Activated T-cell treated with anti-CD3 and anti-CD28 coated beads for 4 hours (primary cell): ENCODE measurements around the gene OGFOD2.

Experiments
- DNase-seq: peaks from one replicate; pipeline ENCODE4 v3.0.0-alpha.2; 2020

The OGFOD2 gene

DNA sequence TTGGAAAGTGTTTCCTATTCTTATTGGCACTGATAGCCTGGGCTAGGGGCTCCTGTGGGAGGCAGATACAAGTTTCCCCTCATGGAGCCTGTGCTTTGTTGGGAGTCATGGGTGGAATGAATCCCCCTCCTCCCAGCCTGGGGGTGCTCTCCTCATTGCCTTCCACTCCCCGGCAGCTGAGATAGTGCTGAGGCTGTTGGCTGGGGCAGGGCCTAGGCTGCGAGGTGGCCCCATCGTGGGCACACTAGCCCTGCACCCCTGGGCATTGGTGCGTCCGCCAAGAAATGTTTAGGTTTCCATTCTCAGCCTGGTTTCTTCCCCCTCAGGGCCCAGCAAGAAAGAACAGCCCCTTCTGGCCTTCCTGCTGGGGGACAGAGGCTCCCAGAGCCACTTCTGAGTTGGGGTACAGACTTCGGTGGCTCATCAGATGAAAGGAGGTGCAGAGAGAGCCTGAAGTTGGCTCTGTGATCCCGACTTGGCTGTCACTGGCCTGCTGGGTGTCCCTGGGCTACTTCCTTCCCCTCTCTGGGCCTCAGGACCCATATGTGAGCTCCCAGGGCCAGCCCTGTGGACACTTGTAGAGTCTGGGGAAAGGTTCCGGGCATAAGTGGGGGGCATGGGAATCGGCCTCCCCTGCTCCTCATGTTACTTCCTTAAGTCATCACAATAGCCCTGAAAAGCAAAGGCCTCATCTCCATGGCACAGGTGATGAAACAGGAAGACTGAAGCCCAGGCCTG, 2.8 kb downstream of the OGFOD2 start:
- no peak for DNase-seq

DNA sequence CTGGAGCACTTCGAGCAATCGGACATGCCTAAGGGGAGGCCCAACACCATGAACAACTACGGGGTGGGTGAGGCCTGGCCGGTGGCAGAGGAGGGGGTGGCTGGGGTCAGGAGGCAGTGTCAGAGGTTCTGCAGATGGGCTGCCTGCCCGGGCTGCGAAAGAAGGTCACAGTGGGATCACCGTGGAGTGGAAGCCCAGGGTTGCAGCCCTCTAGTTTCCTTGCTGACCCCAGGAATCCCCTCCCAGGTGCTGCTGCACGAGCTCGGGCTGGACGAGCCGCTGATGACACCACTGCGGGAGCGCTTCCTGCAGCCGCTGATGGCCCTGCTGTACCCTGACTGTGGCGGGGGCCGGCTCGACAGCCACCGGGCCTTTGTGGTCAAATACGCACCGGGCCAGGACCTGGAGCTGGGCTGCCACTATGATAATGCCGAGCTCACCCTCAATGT, 3.5 kb downstream of the OGFOD2 start:
- no peak for DNase-seq

- DNase-seq, result no peak
These were observed 4.2 kb downstream of the OGFOD2 start for GRCh38 chr12:122979001-122979907.

DNA sequence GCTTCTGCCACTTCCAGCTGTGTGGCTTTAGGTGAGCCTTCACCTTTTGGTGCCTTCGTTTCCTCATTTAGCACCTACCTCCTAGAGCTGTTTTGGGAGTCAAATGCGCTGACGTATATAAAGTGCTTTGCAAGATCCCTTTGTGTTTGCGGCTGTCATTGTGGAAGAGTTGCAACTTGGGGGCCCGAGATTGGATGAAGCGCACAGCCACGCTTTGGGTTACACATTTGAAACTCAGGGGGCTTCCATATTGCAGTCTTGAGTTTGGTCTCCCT, 4.8 kb downstream of the OGFOD2 start:
- DNase-seq, result no peak

DNA sequence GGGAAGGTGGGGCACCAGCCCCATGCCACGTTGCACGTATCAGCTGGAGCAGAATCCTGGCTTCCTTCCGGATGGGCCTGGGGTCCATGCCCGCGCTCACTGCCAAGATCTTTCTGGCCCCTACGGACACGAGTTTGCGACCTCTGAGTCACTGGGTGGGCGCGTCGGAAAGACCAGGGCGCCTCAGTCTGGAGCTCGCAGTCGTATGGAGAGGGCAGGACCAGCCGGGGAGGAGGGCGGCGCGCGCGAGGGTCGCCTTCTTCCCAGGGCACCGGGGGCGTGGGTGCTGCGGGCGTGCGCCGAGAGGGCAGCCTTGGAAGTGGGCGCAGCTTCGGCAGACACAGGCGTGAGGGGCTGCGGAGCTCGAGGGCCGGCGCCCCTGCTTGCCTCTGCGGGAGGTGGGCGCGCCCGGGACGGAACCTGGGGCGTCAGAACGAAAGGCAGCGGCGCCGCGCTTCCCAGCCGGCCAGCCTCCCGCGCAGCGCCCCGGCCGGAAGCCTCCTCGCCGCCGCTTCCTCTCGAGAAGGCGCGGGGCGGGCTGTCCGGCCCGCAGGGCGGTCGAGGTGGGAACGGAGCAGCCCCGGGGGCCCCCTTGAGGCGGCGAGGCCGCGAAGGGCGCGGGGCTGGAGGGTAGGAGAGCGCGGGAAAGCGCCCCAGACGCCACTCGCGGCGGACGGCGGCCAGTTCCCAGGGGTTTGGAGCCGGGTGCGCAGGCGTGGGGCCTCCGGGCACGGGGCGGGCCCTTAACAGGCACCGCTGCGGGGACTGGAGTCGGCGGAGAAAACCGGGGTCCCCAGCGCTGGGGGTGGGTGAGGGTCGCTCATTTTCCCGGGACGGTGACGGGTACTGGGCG, 5.4 kb downstream of the OGFOD2 start, which contains the start of gene ARL6IP4:
ARL6IP4 (plus strand) TSS at position 499 of the 853 bp plus-strand sequence. CDS start 459 bp downstream, outside the sequence.
- peak; percentile 40 for DNase-seq

- no peak for DNase-seq
These were observed 6.0 kb downstream of the OGFOD2 start for GRCh38 chr12:122981036-122981471.

GRCh38 chr12:122981587-122982476, 6.8 kb downstream of the OGFOD2 start:
- no peak for DNase-seq

GRCh38 chr12:122982477-122982815, 7.4 kb downstream of the OGFOD2 start:
- DNase-seq, result no peak

DNA sequence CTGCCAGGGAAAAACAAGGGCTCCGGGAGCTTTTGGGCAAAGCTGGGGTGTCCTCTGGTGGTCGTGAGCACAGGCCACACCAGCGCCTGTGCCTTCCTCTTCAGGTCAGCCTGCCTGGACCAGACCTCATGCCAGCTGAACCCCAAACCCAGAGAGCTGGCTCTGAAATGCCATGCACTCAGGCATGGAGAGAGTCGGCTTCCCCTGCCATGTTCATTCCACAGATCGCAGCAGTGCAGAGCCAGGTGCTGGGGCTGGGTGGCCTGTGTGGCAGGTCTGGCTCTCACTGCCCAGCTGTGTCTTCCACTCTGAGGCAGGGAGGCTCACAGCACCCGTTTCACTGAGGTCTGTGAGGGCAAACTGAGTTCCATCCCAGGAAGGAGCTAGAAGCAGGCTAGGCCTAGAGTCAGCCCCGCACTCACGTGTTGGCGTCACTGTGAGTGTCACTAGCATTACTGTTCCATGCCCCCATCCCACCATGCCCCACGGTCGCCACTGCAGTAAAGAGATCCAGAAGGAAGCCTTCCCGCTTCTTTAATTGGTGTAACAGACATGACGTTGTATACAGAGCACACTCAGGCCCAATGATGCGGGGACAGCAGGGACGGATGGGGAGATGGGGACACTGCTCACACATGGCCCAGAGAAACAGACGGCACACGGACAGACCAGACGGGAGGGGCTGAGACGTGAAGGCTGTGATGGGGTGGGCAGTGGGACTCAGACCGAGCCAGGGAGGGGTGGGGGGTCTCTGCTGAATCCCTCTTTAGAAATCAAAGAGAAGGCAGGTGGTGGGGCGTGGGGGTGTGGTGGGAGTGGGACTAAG, 8.1 kb downstream of the OGFOD2 start:
- DNase-seq, result no peak

- DNase-seq, result no peak
These were observed 8.9 kb downstream of the OGFOD2 start for GRCh38 chr12:122983789-122984515.

DNA sequence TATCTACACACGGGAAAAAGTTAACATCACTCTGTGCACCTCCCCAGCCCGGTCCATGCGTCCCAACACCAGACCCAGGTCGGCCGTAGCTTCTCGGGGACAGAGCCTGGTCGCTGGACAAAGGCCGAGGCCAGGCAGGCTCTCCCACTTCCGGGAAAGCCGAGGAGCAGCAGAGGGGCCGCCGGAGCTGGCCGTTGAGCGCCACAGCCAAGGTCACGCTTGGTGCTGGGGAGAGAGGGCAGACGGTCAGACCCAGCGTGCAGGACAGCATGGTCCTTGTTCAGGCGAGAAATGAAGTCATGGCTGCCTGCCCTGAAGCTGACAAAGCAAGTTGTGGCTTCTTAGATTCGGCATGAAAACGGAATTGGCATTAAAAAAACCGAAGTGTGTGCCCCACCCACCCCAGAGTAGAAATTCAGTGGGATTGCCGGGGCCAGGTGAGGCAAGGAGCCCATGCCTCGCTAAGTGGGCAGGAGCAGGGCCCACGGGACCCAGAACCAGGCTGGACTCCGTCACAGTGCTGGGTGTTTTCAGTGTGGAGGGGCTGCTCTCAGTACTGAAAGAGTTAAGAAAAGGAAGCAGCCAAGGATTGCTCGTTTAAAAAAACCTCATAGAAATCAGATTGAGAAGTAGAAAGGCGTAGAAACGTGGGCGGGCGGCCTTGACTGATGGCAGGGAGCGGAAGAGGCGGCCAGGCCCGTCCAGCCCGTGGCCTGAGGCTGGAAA, 9.7 kb downstream of the OGFOD2 start:
- no peak for DNase-seq

DNA sequence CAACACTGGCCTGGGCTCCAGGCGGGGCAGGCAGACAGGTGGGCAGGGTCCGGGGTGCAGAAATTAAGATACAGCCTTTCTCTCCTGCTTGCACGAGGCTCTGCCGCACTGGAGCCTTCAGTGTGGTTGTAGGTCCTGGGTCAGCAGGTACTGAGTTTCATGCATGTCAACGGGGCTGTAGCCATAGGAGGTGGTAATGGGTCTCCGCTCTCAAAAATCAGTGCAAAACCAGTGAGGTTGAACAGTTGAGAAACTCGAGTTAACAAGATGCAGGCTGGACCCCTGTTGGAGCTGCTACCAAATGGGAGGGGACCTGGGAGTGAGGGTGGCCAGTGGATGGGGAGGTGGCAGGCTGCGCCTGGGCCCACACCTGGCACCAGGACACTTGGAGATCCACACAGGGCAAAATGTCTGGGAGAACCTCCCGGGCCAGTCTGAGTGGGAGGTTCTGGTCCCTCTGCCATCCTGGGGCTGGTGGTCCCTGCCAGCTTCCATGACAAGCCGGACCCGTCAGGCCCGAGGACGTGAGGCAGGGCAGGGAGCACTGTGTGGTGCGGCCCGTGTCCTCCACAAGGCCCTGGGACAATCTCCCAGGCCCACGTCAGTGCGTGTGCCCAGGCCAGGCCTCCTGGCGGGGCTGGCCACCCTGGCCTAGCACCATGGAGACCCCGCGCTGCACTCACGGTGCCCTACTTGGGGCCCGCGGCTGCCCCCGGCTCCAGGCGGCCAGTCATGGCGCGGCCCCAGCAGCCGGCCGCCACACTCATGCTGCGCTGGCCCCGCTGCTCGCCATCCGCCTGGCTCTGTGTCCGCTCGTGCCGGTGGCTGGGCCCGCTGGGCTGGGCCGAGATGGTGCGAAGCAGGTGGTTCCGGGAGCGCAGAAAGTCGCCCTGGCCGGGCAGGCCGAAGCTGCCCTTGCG, 10.6 kb downstream of the OGFOD2 start:
- DNase-seq, result no peak

DNA sequence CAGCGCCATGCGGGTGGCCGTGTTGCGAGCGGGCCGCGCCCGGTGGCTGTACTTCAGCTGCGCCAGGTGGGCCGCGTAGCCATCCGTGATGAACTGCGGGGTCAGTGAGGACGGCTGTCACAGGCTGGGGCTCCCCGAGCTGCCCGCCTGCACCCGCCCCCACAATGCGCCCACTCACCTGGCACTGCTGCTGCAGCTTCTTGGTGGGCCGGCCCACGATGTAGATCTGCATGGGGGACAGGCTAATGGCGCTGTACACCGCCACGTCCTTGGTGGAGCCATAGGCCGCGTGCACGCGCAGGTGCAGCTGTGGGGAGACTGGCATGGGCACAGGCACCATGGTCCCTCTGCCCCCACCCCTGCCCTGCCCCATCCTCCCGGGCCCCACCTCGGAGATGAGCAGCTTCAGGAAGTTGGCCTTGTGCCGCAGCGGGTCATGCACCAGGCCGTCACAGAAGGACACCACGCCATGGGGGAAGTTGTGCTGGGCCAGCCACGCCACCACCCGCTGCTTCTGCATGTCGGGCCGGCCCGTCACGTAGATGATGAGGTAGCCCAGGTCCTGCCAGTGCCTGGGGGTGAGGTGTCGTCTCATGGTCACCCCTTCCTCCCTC, 11.3 kb downstream of the OGFOD2 start:
- DNase-seq, result no peak

DNA sequence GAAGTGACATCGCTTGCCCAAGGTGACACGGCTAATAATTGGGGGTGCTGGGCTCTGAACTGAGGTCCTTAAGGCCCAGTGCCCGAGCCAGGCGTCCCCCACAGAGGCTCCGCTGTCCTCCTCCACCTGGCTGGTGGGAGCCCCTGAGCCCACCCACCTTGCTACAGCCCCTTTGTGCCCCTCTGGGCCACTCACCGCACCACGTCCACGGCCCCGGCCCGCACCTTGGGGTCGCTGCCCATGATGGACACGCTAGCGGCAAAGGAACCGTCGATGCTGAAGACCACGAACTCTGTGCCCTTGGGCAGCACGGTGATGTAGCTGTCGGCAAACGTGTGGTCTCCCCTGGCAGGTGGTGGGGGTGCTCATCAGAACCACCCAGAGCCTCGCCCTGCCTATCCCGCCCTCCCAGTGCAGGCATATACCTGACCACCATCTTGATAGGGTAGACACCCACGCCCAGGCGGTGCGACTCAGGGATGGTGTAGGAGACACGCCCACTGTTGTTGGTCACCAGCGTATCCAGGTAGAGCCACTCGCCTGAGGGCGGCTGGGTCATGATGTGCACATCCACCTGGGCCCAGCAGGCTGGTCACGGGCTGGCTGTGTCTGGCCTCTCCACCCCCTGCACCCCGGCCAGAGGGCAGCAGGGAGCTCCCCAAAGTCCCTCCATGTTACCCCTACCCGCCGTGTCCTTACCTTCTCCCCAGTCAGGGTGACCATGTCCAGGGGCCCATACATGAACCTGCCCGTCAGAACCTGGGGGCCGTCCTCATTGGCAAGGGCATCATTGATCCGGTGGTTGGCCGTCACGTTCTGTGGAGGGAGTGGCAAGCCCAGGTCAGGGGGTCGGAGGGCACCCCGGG, 12.3 kb downstream of the OGFOD2 start:
- no peak for DNase-seq

DNA sequence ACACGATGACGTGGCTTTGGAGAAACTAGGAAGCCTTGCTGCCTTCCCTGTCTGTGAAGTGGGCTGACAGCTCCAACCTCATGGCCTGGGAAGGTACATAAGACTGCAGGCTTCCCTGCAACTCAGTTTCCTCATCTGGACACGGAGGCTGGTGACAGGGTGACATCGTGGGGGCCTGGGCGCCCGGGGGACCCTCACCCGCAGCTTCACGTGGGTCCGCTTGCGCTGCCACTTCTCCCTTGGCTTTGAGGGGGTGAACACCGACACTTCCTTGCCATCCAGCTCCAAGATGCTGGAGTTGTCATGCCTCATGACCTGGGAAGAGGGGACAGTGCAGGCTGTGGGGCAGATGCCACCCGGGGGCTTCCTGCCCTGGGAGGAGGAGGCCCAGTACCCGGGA, 13.0 kb downstream of the OGFOD2 start:
- DNase-seq, result no peak

DNA sequence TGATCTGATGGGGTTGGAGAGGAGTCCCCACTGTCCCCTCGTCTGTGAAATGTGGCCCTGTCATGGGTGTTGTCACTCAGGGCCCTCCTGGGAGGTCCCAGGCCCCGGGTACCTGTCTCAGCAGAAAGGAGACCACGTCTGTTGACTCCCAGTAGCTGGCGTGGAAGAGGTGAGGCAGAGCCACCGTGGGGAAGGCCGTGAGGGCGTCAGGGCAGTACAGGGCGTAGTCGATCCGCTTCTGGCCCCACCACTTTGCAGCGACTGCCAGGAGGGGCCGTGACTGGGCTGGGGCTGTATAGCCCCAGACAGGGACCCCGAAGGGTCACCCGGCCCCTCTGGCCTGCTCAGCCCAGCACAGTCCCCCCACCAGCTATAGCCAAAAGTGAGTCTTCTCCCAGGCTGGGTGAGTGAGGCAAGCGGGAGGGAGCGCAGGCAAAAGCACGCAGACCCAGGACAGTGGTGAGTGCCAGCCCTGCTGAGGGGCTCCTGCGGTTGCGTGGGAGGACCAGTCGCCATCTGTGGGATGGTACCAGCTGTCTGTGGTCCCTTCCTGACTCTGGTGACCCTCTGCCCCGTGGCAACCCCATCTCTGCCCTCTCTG, 13.7 kb downstream of the OGFOD2 start:
- no peak for DNase-seq
